ENCODE results near the gene P2RY12.

DNA sequence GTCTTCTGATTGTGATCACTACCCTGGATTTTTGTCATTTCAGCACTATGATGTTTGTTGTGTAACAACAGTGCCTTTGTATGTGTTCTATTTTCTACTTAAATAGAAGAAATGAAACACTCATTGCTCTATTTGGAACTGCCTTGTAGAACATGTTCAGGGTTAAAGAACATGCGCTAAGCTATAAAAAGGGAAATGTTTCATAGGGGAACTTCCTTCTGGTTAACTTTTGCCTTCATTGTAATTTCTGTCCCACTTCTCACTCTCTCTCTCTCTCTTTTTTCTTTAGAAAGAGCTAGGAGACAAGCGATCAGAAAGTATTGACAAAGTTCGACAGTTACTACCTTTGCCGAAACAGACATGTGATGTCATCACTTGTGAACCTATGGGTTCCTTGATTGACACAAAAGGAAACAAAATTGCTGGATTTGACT, at the start of gene P2RY12:
- no peak for TF ChIP-seq EZH2 (IDR thresholded peaks at IDR 0.05; ENCODE audit: borderline replicate concordance, low read length)
- no peak for TF ChIP-seq CTCF (conservative IDR thresholded peaks at IDR 0.05 in 1 of 2, IDR thresholded peaks at IDR 0.05 in 1 of 2; ENCODE audit: extremely low read depth in 1 of 2, insufficient read depth in 1 of 2, low read depth in 1 of 2, low read length in 2 of 2)

All from mammary epithelial cell (primary cell).